ENCODE measurements around the gene CNOT4. TPM values are rescaled to one million over a fixed set of nuclear protein-coding genes. Genes with fewer than 3 reads are reported as not detected.

Gene CNOT4
- total and polyA plus RNA-seq, 10 of the 15 experiments (the other 5 are each of a cell fraction or from before 2014, with no cell fraction given) = 9.4 to 29.6 (median 16.6) TPM

GRCh38 chr7:135454060-135454459 is 55.8 kb downstream of the CNOT4 start:
- FAIRE-seq (no peak), ATAC-seq (peak; percentile 60), DNase-seq (ENCODE audit: low read depth, low spot score) (no peak)
- Histone ChIP-seq H3K9ac (ENCODE audit: control insufficient read depth, insufficient read depth, low read length) (no peak overlapping the region), H3K79me2 (ENCODE audit: control insufficient read depth, insufficient read depth, low read length) (peaks cover 49% of the 10 kb centered on the region), H2AFZ (ENCODE audit: control insufficient read depth, low read depth, low read length) (no peak overlapping the region), H3K4me1 (ENCODE audit: control insufficient read depth, insufficient read depth, low read length) (peaks cover 4% of the 10 kb centered on the region; the same call in 1 of the 2 replicates), H3K27me3 (replicated peaks in 1 of 2; ENCODE audit: control insufficient read depth in 2 of 2, insufficient read depth in 2 of 2, low read length in 1 of 2) (no peaks in the 10 kb centered on the region), H3K36me3 (ENCODE audit: control insufficient read depth in 2 of 2, insufficient read depth in 2 of 2, low read length in 1 of 2) (no peaks in the 10 kb centered on the region), H4K20me1 (ENCODE audit: control insufficient read depth, insufficient read depth) (no peaks in the 10 kb centered on the region), H3K27ac (ENCODE audit: control insufficient read depth, insufficient read depth) (no peak overlapping the region), H3K4me3 (no peak overlapping the region), H3K9me3 (replicated peaks; ENCODE audit: control insufficient read depth, insufficient read depth, low read length) (no peaks in the 10 kb centered on the region), H3K4me2 (ENCODE audit: control insufficient read depth, insufficient read depth) (peak overlapping the region; percentile 17; the same call in 1 of the 2 replicates)
- intact Hi-C loops (cut with micrococcal nuclease; ENCODE audit: unreplicated experiment) (no loop called here), in situ Hi-C loops (cut with MboI) (no loop called here)
- ChIA-PET POLR2A (interaction anchor here (1.2 kb wide), 1 partner anchor 12 kb away, joined by 3 read pairs; no protein-coding TSS in a partner anchor), CTCF (interaction anchor here (0.7 to 0.8 kb wide), 2 partner anchors 34 to 180 kb away, joined by 3 to 4 read pairs; no protein-coding TSS in a partner anchor), RAD21 (ENCODE audit: unreplicated experiment) (interaction anchor here (0.5 kb wide), 1 partner anchor 439 kb away, joined by 3 read pairs; no protein-coding TSS in a partner anchor), SMC1A (ENCODE audit: uncharacterized antibody, unreplicated experiment) (interaction anchor here (1.1 to 1.9 kb wide), 6 partner anchors 9 to 57 kb away, joined by 3 to 4 read pairs (median 3); no protein-coding TSS in a partner anchor)
- peak; percentile 69 for TF ChIP-seq NFIC (IDR thresholded peaks at IDR 0.05; ENCODE audit: low read depth, low read length)
- TF ChIP-seq IRF4 (IDR thresholded peaks at IDR 0.05; ENCODE audit: low read depth, low read length) = 0 out of 2 replicates have a peak, but pooled peaks have one; percentile 25
- no peak for TF ChIP-seq RAD21 (IDR thresholded peaks at IDR 0.05; ENCODE audit: insufficient read depth, low read depth, low read length)
- peak; percentile 87 for TF ChIP-seq JUNB (IDR thresholded peaks at IDR 0.05)
- TF ChIP-seq ATF2 (IDR thresholded peaks at IDR 0.05; ENCODE audit: low read length) = 0 out of 2 replicates have a peak, but pooled peaks have one; percentile 35
- TF ChIP-seq MEF2A (IDR thresholded peaks at IDR 0.05; ENCODE audit: insufficient read depth, low read depth, low read length) = 0 out of 2 replicates have a peak, but pooled peaks have one; percentile 55
- whole genome bisulfite sequencing (ENCODE audit: insufficient coverage, insufficient replicate concordance, low lambda C conversion rate, missing lambda C conversion rate) = 9% methylated on average over 3 of the region's 3 CpGs
- no TSS peak for BruUV-seq (replicated peaks)

- H2AFZ ChIP-seq (ENCODE audit: control insufficient read depth, low read depth, low read length) = no peak overlapping the region
- RAD21 ChIA-PET (ENCODE audit: unreplicated experiment) = no interaction called here
- SMC1A ChIA-PET (ENCODE audit: uncharacterized antibody, unreplicated experiment) = no interaction called here
- POLR2A ChIA-PET = no interaction called here
- TF ChIP-seq PBX3 (IDR thresholded peaks at IDR 0.05; ENCODE audit: insufficient replicate concordance, low read depth, low read length) = no peak
- TF ChIP-seq MLLT1 (IDR thresholded peaks at IDR 0.05) = no peak
- TF ChIP-seq MYC (IDR thresholded peaks at IDR 0.05; ENCODE audit: insufficient read depth, insufficient read length, insufficient replicate concordance, low read length, severe bottlenecking) = no peak
- no TSS peak for BruUV-seq (replicated peaks)
- H3K27ac ChIP-seq (ENCODE audit: control insufficient read depth, insufficient read depth) = no peak overlapping the region
- FAIRE-seq (no peak), DNase-seq (ENCODE audit: low read depth, low spot score) (no peak), ATAC-seq (no peak)
- H3K36me3 ChIP-seq (ENCODE audit: control insufficient read depth in 2 of 2, insufficient read depth in 2 of 2, low read length in 1 of 2) = peaks cover 0 to under 1% of the 10 kb centered on the region in 2 experiments; a peak in 2 of 4 replicates
- H3K9ac ChIP-seq (ENCODE audit: control insufficient read depth, insufficient read depth, low read length) = no peak overlapping the region
- no peaks in the 10 kb centered on the region for H3K27me3 ChIP-seq (replicated peaks in 1 of 2; ENCODE audit: control insufficient read depth in 2 of 2, insufficient read depth in 2 of 2, low read length in 1 of 2)
- peaks cover 33% of the 10 kb centered on the region for H3K79me2 ChIP-seq (ENCODE audit: control insufficient read depth, insufficient read depth, low read length)
- CTCF ChIA-PET = no interaction called here
- H3K4me3 ChIP-seq = no peak overlapping the region
- peaks cover 5% of the 10 kb centered on the region; the same call in 1 of the 2 replicates for H3K4me1 ChIP-seq (ENCODE audit: control insufficient read depth, insufficient read depth, low read length)
- H3K9me3 ChIP-seq (replicated peaks; ENCODE audit: control insufficient read depth, insufficient read depth, low read length) = no peaks in the 10 kb centered on the region; the same call in 2 of the 3 replicates
- intact Hi-C loops (cut with micrococcal nuclease; ENCODE audit: unreplicated experiment) (no loop called here), in situ Hi-C loops (cut with MboI) (no loop called here)
- no peaks in the 10 kb centered on the region for H4K20me1 ChIP-seq (ENCODE audit: control insufficient read depth, insufficient read depth)
- H3K4me2 ChIP-seq (ENCODE audit: control insufficient read depth, insufficient read depth) = no peak overlapping the region
These were observed 60.5 kb downstream of the CNOT4 start for GRCh38 chr7:135449436-135449835.

Data from GM12878 (cell line).